LNCaP clone FGC (cell line): ENCODE data around the gene UNCX.
"Not testable (repeated sequence)": the region's sequence is repeated elsewhere in the genome, so short reads cannot be mapped to it uniquely, and the experiment has no call there.

Experiments used
- DNase-seq: peaks from one replicate; pipeline ENCODE4 v3.0.0-alpha.2; 2011; ENCODE audit warnings: low read depth
- H3K4me3 ChIP-seq: 2 replicates; pipeline ENCODE4 v1.5.1; 2011; ENCODE audit warnings: mild to moderate bottlenecking, low read depth, low read length, control low read depth
- CTCF ChIP-seq: IDR thresholded peaks from 2 replicates; pipeline ENCODE4 v1.5.1; 2012; ENCODE audit warnings: mild to moderate bottlenecking; ENCODE audit not compliant: control insufficient read depth, insufficient read depth; ENCODE audit errors: extremely low read depth

The UNCX gene

GRCh38 chr7:1278543-1278942, 45.9 kb downstream of the UNCX start:
- H3K4me3 ChIP-seq, result no peak overlapping the region
- DNase-seq, result no peak
- TF ChIP-seq CTCF, result no peak

GRCh38 chr7:1279041-1279440, 46.4 kb downstream of the UNCX start:
- no peak overlapping the region for H3K4me3 ChIP-seq
- TF ChIP-seq CTCF, result no peak
- DNase-seq, result no peak

GRCh38 chr7:1279895-1280294, 47.2 kb downstream of the UNCX start:
- not testable (repeated sequence) for H3K4me3 ChIP-seq, DNase-seq

GRCh38 chr7:1281068-1281467, 48.4 kb downstream of the UNCX start:
- no peak for DNase-seq
- no peak for TF ChIP-seq CTCF
- no peak overlapping the region for H3K4me3 ChIP-seq

GRCh38 chr7:1282679-1283078, 50.0 kb downstream of the UNCX start:
- H3K4me3 ChIP-seq, result no peak overlapping the region
- no peak for DNase-seq
- TF ChIP-seq CTCF, result no peak

- H3K4me3 ChIP-seq, result no peak overlapping the region
- DNase-seq, result no peak
- no peak for TF ChIP-seq CTCF
These were observed 50.7 kb downstream of the UNCX start for GRCh38 chr7:1283337-1283736.

GRCh38 chr7:1283941-1284742, 51.5 kb downstream of the UNCX start:
- no peak for DNase-seq
- no peak for TF ChIP-seq CTCF
- H3K4me3 ChIP-seq, result no peak overlapping the region
